ENCODE results near the gene ACER2. TPM values are rescaled to one million over a fixed set of nuclear protein-coding genes. Genes with fewer than 3 reads are reported as not detected.

ACER2 gene
- total RNA-seq, 1 experiment from 2014 or later: 0.84 TPM

- no peaks in the 10 kb centered on the region for H3K27me3 ChIP-seq (replicated peaks; ENCODE audit: insufficient read depth, low read depth, low read length, poor library complexity)
- no peak overlapping the region for H3K4me3 ChIP-seq (ENCODE audit: low read depth, low read length, poor library complexity, severe bottlenecking)
- no peak for DNase-seq (ENCODE audit: low spot score)
- intact Hi-C loops (cut with micrococcal nuclease; ENCODE audit: unreplicated experiment): no loop called here
- no peaks in the 10 kb centered on the region for H3K4me1 ChIP-seq (ENCODE audit: insufficient read depth, low read length, poor library complexity, severe bottlenecking)
- CTCF ChIA-PET: no interaction called here
- POLR2A ChIA-PET (ENCODE audit: low non-redundant PET): no interaction called here
- no peaks in the 10 kb centered on the region for H3K9me3 ChIP-seq (ENCODE audit: low read depth, low read length, poor library complexity, severe bottlenecking)
- no peaks in the 10 kb centered on the region for H3K36me3 ChIP-seq (ENCODE audit: insufficient read depth, low read length, poor library complexity, severe bottlenecking)
- H3K27ac ChIP-seq (ENCODE audit: low read depth, low read length, poor library complexity, severe bottlenecking): no peak overlapping the region
- no TSS peak for BruUV-seq (replicated peaks)
- TF ChIP-seq EZH2 (IDR thresholded peaks at IDR 0.05; ENCODE audit: borderline replicate concordance, low read depth, low read length, poor library complexity, severe bottlenecking): no peak
- no peak for TF ChIP-seq CTCF (conservative IDR thresholded peaks at IDR 0.05; ENCODE audit: low read depth, low read length)
Measured at GRCh38 chr9:19497276-19497675, 88.5 kb downstream of the ACER2 start.

GRCh38 chr9:19498015-19498414 is 89.2 kb downstream of the ACER2 start:
- Histone ChIP-seq H3K9me3 (ENCODE audit: low read depth, low read length, poor library complexity, severe bottlenecking) (no peaks in the 10 kb centered on the region), H3K4me1 (ENCODE audit: insufficient read depth, low read length, poor library complexity, severe bottlenecking) (no peaks in the 10 kb centered on the region), H3K36me3 (ENCODE audit: insufficient read depth, low read length, poor library complexity, severe bottlenecking) (no peaks in the 10 kb centered on the region), H3K27ac (ENCODE audit: low read depth, low read length, poor library complexity, severe bottlenecking) (no peak overlapping the region), H3K27me3 (replicated peaks; ENCODE audit: insufficient read depth, low read depth, low read length, poor library complexity) (no peaks in the 10 kb centered on the region), H3K4me3 (ENCODE audit: low read depth, low read length, poor library complexity, severe bottlenecking) (no peak overlapping the region)
- no TSS peak for BruUV-seq (replicated peaks)
- ChIA-PET CTCF (no interaction called here), POLR2A (ENCODE audit: low non-redundant PET) (no interaction called here)
- TF ChIP-seq CTCF (conservative IDR thresholded peaks at IDR 0.05; ENCODE audit: low read depth, low read length): no peak
- no peak for TF ChIP-seq EZH2 (IDR thresholded peaks at IDR 0.05; ENCODE audit: borderline replicate concordance, low read depth, low read length, poor library complexity, severe bottlenecking)
- DNase-seq (ENCODE audit: low spot score): no peak
- intact Hi-C loops (cut with micrococcal nuclease; ENCODE audit: unreplicated experiment): no loop called here

Other genes with a start within 250 kb of the ACER2 start
- gene DENND4C, start 178.3 kb upstream of the ACER2 start, total RNA-seq (2021): 12.8 and 13.9 TPM in 2 replicates
- 928 and 933 TPM in 2 replicates for gene RPS6, start 28.8 kb upstream of the ACER2 start, total RNA-seq (2021)

All from A673 (cell line).